GM19043 (cell line): ENCODE results near the gene FAM53B.

Experiments
- ATAC-seq: cut with Tn5 transposase; IDR thresholded peaks from one replicate; pipeline ENCODE4 v1.9.1; 2021; ENCODE audit warnings: low read depth; ENCODE audit not compliant: unreplicated experiment

Gene FAM53B

DNA sequence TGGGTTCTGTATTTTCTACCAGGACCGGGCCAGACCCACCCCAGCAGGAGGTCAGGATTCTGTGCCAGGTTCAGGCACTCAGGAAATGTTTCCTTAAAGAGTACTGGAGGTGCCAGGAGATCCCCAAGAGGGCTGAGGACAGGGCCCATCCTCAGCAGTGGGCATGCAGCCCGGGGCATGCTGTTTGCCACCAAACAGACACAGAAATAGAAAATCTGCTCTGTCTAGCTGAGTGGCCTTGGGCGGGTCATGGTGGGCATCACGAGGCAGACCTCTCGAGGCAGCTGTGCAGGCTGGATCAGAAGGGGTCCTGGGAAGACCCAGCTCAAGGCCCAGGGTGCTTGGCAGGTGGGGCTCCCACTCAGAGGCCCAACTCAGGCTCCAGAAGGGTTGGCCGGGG lies 105.0 kb downstream of the FAM53B start:
- no peak for ATAC-seq

DNA sequence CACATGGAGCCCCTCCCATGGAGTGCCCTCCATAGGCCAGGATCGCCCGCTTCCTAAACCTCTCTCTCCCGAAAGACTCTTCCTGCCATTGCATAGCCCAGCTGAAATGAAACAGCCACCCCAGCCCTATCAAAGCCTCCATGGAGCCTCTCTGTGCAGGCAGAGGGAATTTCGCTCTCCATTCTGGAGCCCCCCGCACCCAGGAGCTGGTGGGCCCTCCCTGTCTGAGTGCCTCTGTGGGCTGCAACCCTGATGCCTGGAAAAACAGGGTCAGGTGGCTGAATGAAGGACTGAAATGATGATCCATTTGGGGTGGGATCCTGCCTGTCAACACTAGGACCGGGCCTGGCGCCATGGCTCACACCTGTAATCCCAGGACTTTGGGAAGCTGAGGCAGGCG lies 106.4 kb downstream of the FAM53B start:
- ATAC-seq: no peak

DNA sequence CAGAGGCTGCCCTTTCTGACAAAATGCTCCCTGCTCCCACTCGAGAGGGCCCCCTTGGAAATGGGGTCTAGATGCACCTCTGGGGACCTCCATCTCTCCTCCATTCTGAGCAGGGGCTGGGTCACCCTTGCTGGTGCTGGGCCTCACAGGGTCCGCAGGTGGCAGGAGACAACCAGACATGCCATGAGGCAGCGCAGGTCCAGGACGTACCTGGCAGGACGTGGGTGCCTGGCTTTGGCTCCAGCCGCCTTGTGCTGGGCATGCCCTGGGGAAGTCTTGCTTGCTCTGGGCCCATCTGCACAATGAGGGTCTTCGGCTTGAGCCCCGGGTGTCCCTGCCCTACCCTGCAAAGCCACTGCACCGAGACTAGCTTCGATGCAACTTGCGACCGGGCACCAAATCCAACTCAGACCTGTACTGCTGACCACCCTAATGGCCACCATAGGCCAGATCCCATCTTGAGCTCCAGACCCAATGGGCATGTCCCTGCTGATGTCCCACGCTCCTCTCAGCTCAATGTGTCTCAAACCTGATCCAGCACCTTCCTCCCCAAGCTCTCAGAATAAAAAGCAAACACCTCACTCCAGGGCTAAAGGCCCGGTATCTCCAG lies 107.0 kb downstream of the FAM53B start:
- ATAC-seq: no peak

DNA sequence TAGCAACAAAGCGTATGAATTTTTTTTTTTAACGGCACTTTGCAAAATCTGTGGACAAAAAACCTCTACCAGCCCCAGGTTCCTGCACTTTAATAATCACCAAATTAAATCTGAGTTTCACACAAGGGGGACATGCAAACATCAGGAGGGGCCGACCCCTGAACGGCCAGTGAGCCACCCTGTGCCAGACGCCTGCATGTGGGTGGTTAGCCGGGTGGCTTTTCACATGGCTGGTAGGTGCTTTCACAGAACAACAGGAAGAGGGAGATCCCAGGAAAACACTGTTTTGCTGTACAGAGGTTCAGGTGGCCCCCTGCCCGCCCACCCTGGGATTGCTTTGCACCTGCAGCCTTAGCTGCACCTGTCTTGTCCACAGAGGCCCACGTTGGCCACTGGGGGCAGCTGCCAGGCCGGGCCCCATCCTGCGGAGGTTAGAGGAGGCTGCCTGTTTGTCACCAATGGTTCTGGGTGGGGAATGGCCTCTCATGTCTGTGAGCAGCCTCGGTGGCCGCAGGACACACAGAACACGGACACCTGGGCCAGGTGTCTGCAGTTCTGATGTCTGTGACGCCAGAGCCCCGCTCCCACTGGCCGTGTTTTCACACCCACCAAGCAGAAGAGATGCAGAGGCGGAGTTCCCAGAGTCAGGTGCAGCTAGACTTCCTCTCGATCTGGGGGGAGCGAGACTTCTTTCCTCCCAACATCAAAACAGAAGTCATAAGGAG lies 107.7 kb downstream of the FAM53B start:
- ATAC-seq: no peak

DNA sequence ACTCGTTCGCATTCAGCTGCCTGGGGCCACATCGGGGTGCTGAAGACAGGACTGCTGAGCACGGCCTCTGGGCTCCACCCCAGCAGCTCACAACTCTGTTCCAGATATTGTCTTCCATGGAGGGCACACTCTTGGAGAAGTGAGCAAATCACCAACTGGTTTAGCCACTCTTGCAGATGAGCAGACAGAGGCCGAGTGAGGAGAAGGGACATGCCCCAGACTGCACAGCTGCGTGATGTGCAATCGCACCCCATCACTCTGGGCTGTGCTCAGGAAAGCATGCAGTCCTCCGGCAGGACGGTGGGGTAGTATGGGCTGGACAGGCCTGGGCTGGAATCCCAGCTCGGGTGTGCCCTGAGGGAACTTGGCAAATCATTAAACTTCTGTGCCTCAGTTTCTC lies 111.6 kb downstream of the FAM53B start:
- no peak for ATAC-seq

DNA sequence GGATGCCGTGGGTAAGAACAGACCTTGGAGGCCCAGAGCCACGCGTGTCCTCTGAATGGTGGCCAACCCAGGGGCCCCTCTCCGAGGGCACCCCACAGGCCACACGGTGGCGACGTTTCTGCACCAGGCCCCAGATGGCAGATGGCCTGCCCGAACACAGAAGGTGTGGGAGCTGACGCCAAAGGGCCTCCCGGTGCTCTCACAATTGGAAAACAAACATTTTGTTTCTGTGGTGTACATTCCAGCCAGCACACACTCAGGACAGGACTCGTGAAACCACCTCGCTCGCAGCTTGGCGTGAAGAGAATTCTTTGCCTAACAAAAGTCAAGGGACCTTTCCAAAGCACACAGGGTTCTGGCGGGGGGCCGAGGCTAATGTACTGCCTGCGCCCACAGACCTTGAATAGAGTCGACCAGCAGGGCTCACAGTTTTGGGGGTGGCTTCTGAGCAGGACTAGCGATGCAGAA lies 112.1 kb downstream of the FAM53B start:
- no peak for ATAC-seq

DNA sequence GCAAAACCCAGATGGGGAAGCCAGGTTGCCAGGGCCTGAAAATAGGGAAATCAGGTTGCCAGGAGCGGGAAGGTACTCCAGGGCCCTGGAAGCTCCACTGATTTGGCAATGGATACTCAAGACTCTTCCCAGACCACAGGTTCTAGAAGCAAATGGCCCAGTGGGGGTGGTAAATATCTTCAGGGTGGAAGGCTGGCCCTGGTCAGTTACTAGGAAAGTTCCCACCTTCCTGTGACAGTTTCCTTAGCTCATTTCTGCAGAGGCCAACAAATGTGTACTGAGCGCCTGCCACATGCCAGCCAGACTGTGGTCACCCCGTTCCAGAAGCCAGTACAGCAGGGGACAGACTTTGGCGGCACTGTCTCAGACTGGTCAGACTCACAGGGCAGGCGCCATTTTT lies 113.6 kb downstream of the FAM53B start:
- ATAC-seq: no peak

DNA sequence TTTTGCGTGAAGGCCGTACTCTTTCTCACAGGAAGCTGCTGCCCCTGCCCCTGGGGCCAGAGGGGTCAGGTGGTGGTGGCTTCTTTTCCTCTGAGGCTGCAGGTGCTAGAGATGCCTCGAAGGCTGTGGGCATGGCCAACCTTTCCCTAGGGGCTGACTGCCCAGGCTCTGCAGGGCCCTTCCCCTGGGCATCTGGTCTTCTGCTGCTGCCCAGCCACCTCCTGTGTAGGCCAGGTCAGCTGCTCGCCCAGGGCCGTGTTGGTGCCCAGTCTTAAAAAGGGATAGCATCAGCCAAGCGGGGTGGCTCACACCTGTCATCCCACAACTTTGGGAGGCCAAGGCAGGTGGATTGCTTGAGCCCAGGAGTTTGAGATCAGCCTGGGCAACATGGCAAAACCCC lies 114.3 kb downstream of the FAM53B start:
- no peak for ATAC-seq

DNA sequence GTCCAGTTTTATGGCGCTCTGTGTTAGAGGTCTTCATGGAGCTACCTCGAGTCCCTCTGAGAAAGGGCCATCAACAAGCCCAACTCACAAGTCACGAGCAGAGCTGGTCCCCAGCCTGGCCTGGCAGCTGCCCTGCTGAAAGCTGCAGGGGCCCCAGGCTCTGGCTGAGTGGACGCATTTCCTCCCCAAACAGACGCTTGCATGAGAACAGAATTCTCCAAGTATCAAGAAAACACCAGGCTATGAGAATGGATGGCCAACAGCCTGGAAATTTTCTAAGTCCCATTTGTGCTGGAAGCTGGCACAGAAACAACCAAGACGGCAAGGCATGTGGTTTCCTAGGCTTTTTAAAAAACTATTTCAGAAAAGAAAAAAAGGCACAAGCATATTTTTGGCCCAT lies 114.8 kb downstream of the FAM53B start:
- ATAC-seq: no peak

DNA sequence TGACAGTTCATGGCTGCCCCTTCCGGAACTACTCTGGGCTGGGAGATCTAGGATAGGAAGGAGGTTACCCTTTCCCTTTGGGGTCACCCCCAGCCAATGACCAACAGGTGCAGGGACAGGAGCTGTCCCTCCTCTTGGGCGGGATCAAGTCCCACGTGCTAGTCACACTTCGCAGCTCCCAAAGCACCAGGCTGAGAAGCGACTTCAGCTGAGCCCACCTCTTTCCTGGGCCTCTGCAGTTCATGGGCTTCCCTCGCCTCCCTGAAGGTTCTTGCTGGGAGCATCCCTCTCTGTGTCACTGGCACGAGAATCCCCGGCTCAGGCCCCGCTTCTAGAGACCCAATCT lies 115.5 kb downstream of the FAM53B start:
- ATAC-seq: no peak

DNA sequence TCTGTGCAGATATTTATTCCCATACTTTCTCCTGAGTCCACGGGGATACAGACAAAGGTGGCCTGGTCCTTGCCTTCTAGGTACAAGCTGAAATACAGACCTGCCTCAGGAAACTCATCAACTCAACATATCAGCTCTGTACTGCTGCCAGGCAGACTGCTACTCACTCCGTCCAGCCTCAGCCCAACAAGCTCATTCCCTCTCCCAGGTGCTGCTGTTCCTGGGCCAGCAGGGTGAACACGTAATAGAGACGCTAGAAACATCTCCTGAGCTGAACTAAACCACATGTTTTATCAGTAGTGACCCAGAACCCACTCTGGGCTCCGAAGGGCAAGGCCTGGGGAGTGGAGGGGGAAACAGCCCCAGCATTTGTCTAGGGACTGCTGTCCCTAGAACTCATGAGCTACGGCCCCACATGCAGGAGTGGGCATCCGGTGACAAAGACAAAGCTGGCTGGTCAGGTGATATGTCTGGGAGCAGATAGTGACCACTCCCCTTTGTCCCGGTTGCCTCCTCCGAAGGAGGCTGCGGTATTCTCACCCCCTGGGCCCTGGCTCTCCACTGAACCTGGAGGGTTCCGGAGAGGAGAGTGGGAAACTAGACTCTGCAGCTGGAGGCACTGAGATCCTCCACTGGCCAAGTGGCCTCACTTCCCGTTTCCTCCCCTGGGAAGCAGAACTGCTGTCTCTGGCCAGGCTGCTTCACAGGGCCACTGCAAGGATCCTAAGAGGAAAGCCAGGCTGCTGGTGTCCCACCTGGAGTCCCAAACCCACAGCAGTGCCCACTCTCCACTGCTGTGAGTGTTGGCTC lies 116.1 kb downstream of the FAM53B start:
- ATAC-seq: no peak

DNA sequence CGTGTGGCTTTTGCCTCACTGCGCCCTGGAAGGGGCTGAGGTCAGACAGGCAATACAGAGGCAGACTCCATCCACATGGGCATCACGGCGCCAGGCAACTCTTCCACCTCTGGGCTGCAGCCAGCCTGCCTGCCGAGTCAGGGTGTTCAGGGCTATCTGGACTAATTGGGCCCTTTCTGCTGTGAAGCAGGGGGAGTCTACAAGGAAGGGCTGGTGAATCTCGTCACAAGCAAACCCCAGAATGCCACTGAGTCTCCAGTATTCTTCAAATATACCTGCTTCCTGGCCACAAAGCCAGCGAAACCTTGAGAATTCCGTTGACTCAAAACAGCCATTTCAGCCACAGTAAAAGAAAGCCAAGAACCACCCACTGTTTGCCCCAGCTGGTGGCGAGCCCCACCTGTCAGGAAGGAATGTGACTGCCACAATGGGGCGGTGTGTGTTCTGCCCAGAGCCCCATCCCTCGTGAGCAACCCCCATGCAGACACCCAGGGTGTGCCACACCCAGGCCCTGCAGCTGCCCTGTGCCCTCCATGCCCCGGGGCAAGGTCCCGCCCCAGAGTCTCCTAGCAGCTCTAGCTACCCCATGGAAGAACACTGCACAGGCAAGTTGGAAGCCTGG lies 117.3 kb downstream of the FAM53B start:
- ATAC-seq: peak; percentile 56

DNA sequence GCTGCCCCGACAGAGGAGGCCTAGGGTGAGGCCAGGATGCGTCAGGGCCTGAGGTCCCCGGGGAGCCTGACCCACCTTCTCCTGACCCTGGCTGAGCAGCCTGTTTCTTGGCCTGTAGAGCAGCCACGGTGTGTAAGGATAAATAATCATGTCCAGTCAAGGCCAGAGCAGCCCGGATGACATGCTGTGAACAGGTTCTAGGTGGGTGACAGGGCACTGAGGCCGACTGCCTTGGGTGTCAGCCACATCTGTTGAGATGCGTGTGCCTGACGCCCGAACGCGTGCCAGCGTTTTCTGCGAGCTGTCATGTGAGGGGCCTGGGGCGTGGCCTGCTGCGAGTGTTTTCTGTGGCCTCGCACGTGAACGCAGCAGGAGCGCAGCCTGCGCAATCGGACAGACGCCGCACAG lies 118.3 kb downstream of the FAM53B start:
- no peak for ATAC-seq

DNA sequence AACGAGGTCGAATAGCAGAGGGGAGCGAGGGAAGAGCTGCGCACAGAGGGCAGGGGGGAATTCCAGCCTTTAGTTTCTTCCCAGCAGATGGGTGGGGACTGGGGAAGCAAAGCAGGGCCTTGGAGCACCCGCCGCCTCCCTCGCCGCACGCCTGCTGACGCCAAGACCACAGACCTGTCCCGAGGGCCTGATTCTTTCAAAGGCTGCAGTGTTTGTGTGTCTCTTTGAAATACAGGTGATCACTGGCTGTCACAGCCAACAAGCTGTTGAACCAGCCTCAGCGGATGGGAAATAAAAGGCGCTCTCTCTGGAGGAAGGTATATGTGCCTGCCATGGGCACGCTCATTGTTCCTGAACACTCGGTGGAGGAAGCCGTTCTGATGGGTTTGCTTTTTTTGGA lies 119.3 kb downstream of the FAM53B start:
- no peak for ATAC-seq

DNA sequence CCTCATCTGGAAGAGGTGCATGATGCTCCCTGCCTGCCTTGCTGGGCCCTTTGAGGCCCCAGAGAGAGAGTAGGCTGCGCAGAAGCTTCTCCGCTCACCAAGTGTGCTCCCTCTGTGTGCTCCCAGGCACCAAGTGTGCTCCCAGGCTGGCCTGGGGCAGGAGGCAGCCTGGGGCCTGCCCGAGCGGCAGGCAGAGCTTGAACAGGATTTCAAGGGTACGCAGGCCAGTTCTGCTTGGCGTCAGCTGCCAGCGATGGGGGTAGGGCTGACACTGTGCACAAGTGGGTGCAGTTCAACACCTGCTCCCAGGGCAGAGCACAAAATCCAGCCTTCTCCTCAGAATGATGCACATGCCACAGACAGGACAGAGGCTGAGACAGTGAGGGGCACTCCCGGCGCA lies 119.7 kb downstream of the FAM53B start:
- no peak for ATAC-seq

DNA sequence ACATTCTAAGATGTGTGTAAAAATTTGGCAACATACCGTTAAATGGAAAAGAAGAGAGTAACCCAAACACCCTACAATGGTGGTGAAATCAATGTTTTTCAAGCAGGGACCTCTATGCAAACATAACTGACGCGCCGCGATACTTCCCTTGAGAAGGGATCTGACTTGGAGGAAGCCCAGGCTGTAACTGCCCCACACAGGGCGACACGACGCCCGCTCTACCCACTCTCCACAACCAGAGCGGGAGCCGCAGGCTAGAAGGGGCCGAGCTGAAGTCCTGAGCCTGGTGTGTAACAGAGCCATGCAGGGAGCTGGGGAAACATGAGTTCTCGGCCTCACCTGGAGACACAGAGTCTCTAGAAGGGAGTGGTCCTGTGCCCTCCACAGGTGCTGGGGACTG lies 120.2 kb downstream of the FAM53B start:
- ATAC-seq: no peak

DNA sequence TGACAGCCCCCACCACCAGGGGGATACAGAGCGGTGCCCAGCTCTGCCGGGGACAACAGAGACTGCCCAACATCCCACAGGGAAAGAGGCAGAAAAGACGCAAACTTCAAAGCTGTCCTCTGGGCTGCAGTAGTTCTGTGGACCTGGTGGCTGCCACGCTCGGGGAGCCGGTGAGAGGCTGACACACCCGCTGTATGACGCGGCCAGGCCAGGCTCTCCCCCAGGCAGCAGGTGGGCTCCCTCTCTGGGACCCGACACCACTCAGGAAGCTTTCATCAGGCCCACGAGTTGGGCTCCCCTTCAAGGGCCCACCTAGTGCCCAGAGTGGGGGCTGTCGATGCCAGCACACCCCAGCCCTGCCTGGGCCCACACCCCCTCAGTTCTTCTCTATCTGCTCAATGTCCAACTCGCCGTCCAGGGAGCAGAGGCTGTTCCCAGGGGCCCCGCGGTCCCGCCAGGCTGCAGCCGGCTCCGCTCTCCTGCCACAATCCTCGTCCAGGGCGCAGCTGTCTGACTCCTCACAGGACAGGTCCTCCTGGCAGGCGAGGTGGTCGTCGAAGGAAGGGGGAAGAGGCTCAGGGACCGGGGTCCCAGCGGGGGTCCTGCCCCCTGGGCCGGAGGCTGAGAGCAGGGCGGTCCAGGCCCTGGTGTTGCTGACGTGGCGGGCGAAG lies 121.2 kb downstream of the FAM53B start:
- ATAC-seq: no peak

DNA sequence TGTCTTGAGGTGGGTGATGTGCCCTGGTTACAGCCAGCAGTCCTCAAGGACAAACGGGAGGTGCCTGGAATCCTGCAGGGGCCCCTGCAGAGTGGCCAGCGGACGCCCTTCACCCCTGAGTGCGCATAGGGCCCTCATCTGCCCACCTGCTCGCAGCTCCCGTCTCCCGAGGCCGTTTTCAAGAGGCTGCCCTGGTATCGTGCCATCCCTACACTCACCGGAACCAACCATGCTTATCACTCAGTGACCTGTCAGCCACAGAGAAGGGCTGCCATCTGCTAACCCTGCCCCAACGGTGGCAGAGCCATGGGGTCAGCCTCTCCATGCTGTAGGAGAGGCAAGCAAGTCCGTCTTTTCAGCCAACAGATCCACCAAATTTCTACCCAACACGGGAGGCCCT lies 122.0 kb downstream of the FAM53B start:
- ATAC-seq: no peak

DNA sequence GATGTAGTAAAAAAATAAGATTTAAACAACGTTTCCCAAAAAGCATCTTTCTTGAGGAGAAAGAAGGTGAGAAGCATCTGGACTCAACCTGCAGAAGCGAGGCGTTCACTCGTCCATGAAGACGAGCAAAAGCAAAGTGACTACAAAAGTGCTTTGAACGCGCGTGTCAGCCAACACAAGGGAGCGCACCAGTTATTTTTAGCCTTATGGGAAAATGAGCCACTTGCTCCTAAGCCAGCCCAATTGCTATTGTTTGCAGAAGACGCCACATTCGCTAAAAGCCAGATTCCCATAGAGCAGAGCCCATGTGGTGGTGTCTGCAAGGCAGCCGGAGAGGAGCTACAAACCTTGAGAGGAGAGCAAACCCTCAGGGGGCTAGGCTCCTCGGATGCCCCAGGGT lies 122.5 kb downstream of the FAM53B start:
- no peak for ATAC-seq

DNA sequence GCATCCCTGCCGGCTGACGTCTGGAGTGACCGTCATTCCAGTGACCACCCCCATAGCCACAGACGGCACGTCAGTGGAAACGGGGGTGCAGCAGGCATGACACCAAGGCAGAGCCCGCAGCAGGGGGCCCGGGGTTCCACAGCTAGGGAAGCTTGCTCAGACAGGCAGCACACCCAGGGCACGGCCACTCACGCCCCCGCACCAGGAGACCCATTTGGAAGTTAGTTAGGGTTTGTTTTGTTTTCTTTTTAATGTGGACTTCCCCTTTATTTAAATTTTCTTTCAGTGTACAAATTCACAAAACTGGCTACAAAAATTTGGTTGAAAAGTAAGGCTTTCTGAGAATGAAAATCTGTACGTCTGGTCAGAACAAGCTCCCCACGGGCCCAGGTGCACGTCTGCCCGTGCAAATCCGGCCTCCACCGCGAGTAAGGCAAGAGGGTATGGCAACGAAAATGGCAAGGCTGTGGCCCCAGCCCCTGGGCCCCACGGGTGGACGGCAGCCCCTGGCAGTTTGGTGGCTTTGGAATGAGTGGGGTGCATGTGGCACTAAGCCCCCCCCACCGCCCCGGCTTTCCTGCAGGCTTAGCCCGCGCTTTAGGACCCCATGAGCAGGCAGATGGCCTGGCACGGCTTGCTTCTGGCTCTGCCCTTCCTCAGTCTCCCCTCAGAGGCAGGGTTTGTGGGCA lies 124.2 kb downstream of the FAM53B start:
- ATAC-seq: peak; percentile 48
